ENCODE data around the gene C1orf94.

The C1orf94 gene, protein sequence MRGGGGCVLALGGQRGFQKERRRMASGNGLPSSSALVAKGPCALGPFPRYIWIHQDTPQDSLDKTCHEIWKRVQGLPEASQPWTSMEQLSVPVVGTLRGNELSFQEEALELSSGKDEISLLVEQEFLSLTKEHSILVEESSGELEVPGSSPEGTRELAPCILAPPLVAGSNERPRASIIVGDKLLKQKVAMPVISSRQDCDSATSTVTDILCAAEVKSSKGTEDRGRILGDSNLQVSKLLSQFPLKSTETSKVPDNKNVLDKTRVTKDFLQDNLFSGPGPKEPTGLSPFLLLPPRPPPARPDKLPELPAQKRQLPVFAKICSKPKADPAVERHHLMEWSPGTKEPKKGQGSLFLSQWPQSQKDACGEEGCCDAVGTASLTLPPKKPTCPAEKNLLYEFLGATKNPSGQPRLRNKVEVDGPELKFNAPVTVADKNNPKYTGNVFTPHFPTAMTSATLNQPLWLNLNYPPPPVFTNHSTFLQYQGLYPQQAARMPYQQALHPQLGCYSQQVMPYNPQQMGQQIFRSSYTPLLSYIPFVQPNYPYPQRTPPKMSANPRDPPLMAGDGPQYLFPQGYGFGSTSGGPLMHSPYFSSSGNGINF

DNA sequence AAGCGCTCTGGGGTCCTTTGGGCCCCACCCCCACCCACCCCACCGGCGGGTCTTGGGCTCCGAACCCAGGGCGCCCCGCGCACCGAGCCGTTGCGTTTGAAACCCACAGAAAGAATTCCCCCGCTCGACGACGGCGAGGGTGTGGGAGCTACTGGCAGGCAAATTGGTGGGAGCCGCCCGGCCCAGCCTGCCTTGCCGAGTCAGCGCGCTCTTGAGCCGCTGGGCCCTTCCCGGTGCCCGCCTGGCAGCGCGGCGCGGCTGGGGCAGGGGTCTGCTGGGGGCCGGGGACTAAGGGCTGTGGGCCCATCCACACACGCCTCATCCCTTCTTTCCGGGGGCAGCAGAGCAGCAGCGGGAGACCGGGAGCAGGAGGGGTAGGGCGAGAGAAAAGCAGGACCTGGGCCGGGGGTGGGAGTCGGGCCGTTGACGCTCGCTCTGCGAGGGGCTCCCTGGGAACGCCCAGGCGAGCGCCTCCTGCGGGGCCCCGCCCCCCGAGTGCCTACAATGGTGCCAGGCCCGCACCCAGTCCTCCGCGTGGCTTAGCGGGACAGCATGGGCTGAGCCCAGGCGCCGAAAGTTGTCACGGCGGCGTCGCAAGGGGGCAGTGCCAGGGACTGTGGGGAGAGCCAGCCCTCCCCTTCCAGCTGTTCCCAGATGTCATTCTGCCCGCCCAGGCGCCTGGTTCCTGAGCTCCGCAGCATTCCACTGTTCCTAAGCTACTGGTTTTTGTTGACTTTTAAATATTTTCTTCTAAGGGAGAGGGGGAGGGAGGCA, at the start of gene C1orf94:
Gene C1orf94, plus strand, starts transcription at position 78 of the 774 bp plus-strand sequence. CDS start 883 bp downstream, outside the sequence.
- H3K4me3 ChIP-seq (replicated peaks; ENCODE audit: low read depth, low read length) = no peak within 1 kb of the TSS
- DNase-seq (ENCODE audit: extremely low read depth, low read depth) = no peak
- TF ChIP-seq, protein P1, sequence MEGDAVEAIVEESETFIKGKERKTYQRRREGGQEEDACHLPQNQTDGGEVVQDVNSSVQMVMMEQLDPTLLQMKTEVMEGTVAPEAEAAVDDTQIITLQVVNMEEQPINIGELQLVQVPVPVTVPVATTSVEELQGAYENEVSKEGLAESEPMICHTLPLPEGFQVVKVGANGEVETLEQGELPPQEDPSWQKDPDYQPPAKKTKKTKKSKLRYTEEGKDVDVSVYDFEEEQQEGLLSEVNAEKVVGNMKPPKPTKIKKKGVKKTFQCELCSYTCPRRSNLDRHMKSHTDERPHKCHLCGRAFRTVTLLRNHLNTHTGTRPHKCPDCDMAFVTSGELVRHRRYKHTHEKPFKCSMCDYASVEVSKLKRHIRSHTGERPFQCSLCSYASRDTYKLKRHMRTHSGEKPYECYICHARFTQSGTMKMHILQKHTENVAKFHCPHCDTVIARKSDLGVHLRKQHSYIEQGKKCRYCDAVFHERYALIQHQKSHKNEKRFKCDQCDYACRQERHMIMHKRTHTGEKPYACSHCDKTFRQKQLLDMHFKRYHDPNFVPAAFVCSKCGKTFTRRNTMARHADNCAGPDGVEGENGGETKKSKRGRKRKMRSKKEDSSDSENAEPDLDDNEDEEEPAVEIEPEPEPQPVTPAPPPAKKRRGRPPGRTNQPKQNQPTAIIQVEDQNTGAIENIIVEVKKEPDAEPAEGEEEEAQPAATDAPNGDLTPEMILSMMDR (IDR thresholded peaks at IDR 0.05; ENCODE audit: low read depth, low read length, missing control alignments) = peak; percentile 13

DNA sequence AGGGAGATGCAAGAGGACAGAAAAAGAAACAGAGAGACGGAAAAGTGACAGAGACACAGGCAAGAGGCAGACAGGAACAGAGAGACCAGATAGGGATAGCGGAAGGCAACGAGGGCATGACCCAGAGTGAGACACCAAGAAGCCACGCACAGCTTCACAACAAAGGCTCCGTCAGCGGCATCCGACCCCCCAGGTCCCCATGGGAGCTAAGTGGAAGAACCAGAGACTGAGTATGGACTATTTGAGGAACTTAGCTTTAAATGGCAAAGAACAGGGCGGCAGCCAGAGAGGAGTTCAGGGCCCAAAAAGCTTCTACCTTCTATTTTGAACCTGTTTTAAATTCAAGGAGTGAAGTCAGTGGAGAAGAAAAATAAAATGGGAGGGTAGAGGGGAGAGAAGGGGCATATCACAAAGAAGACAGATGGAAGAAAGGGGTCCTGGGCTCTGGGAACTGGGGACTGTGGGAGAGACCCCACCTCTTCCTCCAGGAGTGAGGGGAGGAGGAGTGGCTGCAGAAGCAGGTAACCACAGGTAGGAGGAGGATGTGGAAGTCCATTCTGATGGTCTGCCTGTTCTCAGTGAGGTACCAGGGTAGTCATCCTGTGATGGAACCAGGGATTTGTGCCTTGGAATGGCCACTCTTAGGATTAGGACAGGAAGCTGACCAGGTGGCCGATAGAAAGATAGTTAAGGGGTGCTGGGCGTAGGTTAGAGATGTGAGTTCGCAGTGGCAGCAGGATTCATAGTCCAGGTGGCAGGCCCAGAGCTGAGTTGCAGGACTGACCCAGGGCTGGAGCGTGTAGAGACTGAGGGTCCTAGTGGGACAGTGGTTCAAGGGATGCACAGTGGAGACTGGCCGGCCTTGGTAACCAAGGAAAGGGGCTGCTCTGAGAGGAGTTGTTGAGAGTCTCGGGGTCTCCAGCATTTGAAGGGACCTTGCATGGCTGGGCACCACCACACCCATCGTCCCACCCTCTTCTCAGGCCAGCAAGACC, 49.4 kb upstream of the C1orf94 start:
- DNase-seq (ENCODE audit: extremely low read depth, low read depth) = no peak
- TF ChIP-seq, protein P1 (IDR thresholded peaks at IDR 0.05; ENCODE audit: low read depth, low read length, missing control alignments) = no peak
- H3K4me3 ChIP-seq (replicated peaks; ENCODE audit: low read depth, low read length) = no peak overlapping the region

DNA sequence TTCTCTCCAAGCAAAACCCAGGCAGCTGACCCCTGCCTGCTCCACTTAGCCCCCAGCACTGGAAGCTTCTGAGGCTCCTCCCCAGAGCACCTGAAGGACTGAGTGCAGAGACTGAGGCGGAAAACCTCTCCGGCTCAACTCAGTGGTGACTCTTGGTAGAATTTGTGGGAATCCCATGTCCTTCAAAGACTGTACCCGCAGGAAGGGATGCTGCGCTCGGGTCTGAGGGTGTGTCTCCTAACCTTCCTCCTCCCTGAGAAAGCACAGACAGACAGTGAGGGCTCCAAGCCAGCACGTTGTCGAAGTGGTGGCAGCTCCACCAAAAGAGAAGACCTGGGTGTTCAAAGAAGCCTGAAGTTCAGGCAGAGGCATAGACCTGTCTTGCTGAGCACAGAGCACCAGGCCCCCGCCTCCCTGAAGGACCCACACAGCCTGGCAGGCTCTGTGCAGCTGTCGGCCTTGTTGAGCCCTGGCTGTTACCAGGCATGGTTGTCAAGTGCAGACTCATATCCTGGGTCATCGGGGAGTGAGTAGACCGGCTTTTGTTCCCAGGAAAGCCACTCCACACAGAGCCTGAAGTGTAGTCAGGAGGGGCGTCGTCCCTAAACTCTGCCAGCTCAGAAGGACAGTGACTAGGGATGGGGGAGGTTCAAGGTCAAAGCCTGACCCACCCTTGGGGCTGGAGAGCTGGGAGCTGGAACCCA, 48.4 kb upstream of the C1orf94 start:
- TF ChIP-seq, protein P1 (IDR thresholded peaks at IDR 0.05; ENCODE audit: low read depth, low read length, missing control alignments) = no peak
- DNase-seq (ENCODE audit: extremely low read depth, low read depth) = no peak
- H3K4me3 ChIP-seq (replicated peaks; ENCODE audit: low read depth, low read length) = no peak overlapping the region

DNA sequence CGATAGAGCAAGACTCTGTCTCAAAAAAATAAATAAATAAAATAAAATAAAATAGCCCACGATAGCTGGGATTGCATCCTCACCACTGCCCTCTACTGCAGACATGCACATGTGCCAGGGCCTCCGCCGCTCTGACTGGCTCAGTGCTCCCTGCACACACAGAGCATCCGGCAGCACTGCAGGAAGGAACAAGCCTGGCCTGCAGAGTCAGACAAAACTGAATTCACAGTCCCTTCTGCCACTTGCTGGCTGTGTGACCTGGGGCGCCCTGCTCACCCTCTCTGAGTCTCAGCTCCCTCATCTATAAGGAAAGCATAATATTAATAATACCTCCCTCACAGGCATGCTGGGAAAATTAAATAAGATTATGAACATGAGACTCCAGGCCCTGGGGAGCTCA, 47.1 kb upstream of the C1orf94 start:
- no peak overlapping the region for H3K4me3 ChIP-seq (replicated peaks; ENCODE audit: low read depth, low read length)
- TF ChIP-seq, protein P1 (IDR thresholded peaks at IDR 0.05; ENCODE audit: low read depth, low read length, missing control alignments) = no peak
- DNase-seq (ENCODE audit: extremely low read depth, low read depth) = no peak

DNA sequence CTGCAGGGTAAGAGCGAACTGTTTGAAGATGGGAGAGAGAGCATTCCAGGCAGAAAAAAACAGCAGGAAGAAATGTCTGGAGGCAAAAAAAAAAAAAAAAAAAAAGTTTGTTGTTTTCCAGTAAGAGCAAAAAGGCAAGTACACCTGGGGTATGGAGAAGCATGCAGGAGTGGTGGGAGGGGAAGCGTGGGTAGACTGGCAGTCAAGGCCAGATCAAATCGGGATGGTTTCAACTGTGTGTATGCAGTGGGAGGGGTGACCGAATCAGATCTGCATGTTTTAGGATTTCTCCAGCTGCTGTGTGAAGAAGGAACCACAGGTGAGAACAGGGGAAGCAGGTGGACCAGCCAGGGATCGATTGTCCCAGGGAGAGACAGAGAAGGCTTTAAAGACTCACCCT, 46.4 kb upstream of the C1orf94 start:
- no peak for DNase-seq (ENCODE audit: extremely low read depth, low read depth)

More for the DNA sequence above, 46.4 kb upstream of the C1orf94 start:
- H3K4me3 ChIP-seq (replicated peaks; ENCODE audit: low read depth, low read length) = no peak overlapping the region
- TF ChIP-seq, protein P1 (IDR thresholded peaks at IDR 0.05; ENCODE audit: low read depth, low read length, missing control alignments) = no peak

Data from HFF-Myc (cell line).